GM21825 (cell line): ENCODE data around the gene DNAAF6.

ENCODE experiments used
- ATAC-seq: cut with Tn5 transposase; IDR thresholded peaks from one replicate; pipeline ENCODE4 v1.9.1; 2021; ENCODE audit warnings: mild to moderate bottlenecking, moderate library complexity; ENCODE audit not compliant: unreplicated experiment

Gene DNAAF6

GRCh38 chrX:107290019-107290418, 83.6 kb downstream of the DNAAF6 start:
- no peak for ATAC-seq

GRCh38 chrX:107293056-107293455, 86.6 kb downstream of the DNAAF6 start:
- no peak for ATAC-seq
